ENCODE data around the gene TCFL5. TPM values are rescaled to one million over a fixed set of nuclear protein-coding genes. Genes with fewer than 3 reads are reported as not detected.

The TCFL5 gene
- total and polyA plus RNA-seq, 10 of the 15 experiments (the other 5 are each of a cell fraction or from before 2014, with no cell fraction given): 0.48 to 8.1 (median 3.8) TPM

GRCh38 chr20:62820208-62820961 lies 41.2 kb downstream of the TCFL5 start (continued):
- no peak for TF ChIP-seq E4F1 (IDR thresholded peaks at IDR 0.05; ENCODE audit: borderline replicate concordance, partially characterized antibody)
- no peak for TF ChIP-seq CBX5 (IDR thresholded peaks at IDR 0.05; ENCODE audit: low read depth)
- no peak for TF ChIP-seq MYC (IDR thresholded peaks at IDR 0.05; ENCODE audit: insufficient read depth, insufficient read length, insufficient replicate concordance, low read length, severe bottlenecking)
- no peak for TF ChIP-seq HSF1 (IDR thresholded peaks at IDR 0.05; ENCODE audit: low read depth, low read length)
- TF ChIP-seq BRCA1 (IDR thresholded peaks at IDR 0.05; ENCODE audit: low read depth, low read length): no peak
- TF ChIP-seq EED (IDR thresholded peaks at IDR 0.05; ENCODE audit: low read depth): no peak

- H3K4me1 ChIP-seq (ENCODE audit: control insufficient read depth, insufficient read depth, low read length): 0 out of 2 replicates have a peak, but pooled peaks cover 2% of the 10 kb centered on the region
- H3K4me3 ChIP-seq: no peak overlapping the region
- H3K9me3 ChIP-seq (replicated peaks; ENCODE audit: control insufficient read depth, insufficient read depth, low read length): no peaks in the 10 kb centered on the region
- 31% methylated on average over 16 of the region's 16 CpGs for WGBS (ENCODE audit: insufficient coverage, insufficient replicate concordance, low lambda C conversion rate, missing lambda C conversion rate)
- no peak overlapping the region for H3K9ac ChIP-seq (ENCODE audit: control insufficient read depth, insufficient read depth, low read length)
- H3K27ac ChIP-seq (ENCODE audit: control insufficient read depth, insufficient read depth): no peak overlapping the region
- CTCF ChIA-PET: no interaction called here
- no peak for DNase-seq (ENCODE audit: low read depth, low spot score)
- POLR2A ChIA-PET: no interaction called here
- FAIRE-seq: no peak
- peaks cover 6 to 8% of the 10 kb centered on the region in 2 experiments; a peak in 3 of 4 replicates for H3K27me3 ChIP-seq (replicated peaks in 1 of 2; ENCODE audit: control insufficient read depth in 2 of 2, insufficient read depth in 2 of 2, low read length in 1 of 2)
- intact Hi-C loops (cut with micrococcal nuclease; ENCODE audit: unreplicated experiment) (no loop called here), in situ Hi-C loops (cut with MboI) (no loop called here)
- RAD21 ChIA-PET (ENCODE audit: unreplicated experiment): no interaction called here
- no peak for ATAC-seq
- BruUV-seq (replicated peaks): no TSS peak
- H3K36me3 ChIP-seq (ENCODE audit: control insufficient read depth in 2 of 2, insufficient read depth in 2 of 2, low read length in 1 of 2): no peaks in the 10 kb centered on the region
- no peak overlapping the region for H3K4me2 ChIP-seq (ENCODE audit: control insufficient read depth, insufficient read depth)
- H2AFZ ChIP-seq (ENCODE audit: control insufficient read depth, low read depth, low read length): no peak overlapping the region
- SMC1A ChIA-PET (ENCODE audit: uncharacterized antibody, unreplicated experiment): no interaction called here
- H4K20me1 ChIP-seq (ENCODE audit: control insufficient read depth, insufficient read depth): no peaks in the 10 kb centered on the region
- no peaks in the 10 kb centered on the region for H3K79me2 ChIP-seq (ENCODE audit: control insufficient read depth, insufficient read depth, low read length)
- TF ChIP-seq NR2C1 (IDR thresholded peaks at IDR 0.05): no peak
- no peak for TF ChIP-seq KDM1A (IDR thresholded peaks at IDR 0.05; ENCODE audit: borderline replicate concordance)
- TF ChIP-seq BCL3 (IDR thresholded peaks at IDR 0.05; ENCODE audit: borderline replicate concordance, insufficient read depth, low read depth, low read length, poor library complexity, severe bottlenecking): no peak
- no peak for TF ChIP-seq NBN (IDR thresholded peaks at IDR 0.05)
- no peak for TF ChIP-seq RUNX3 (IDR thresholded peaks at IDR 0.05; ENCODE audit: low read length)
- TF ChIP-seq SRF (IDR thresholded peaks at IDR 0.05; ENCODE audit: low read depth in 2 of 2, low read length in 2 of 2): no peak
- TF ChIP-seq TCF3 (IDR thresholded peaks at IDR 0.05; ENCODE audit: borderline replicate concordance, insufficient read depth, low read depth, low read length): no peak
- TF ChIP-seq CREB1 (IDR thresholded peaks at IDR 0.05; ENCODE audit: low read depth): no peak
These were observed 42.0 kb downstream of the TCFL5 start for GRCh38 chr20:62819494-62820174.
